Stimulated activated CD4-positive, alpha-beta T cell treated with anti-CD3 and anti-CD28 coated beads, Interleukin-12 subunit alpha, Interleukin-12 subunit beta, amount 100 ng/mL, for 4 hours (primary cell): ENCODE measurements around the gene MTCH1.
"Not testable (repeated sequence)": the region's sequence is repeated elsewhere in the genome, so short reads cannot be mapped to it uniquely, and the experiment has no call there.

Experiments used
- DNase-seq: peaks from one replicate; pipeline ENCODE4 v3.0.0-alpha.2; 2020

Gene MTCH1

DNA sequence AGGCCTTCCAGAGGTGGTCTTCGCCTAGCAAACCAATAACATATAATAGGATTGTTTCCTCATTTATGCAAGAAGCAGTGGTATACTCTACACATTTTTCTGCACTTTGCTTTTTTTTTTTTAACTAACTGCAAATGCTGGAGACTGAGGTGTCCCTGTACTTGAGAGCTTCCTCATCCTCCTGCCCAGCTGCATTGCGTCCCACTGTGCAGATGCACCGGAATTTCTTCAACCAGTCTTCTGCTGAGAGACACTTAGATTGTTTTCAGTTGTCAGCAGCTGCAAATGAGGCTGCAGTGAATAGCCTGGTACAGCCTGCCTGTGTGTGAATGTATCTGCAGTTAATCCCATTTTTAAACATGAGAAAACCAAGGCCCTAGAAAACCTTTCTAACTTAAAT is 31.0 kb upstream of the MTCH1 start:
- DNase-seq = no peak

- DNase-seq = no peak
Measured at GRCh38 chr6:37015532-37015931, 29.5 kb upstream of the MTCH1 start.

- DNase-seq = no peak
Measured at GRCh38 chr6:37014667-37015066, 28.7 kb upstream of the MTCH1 start.

GRCh38 chr6:37013516-37014491 is 27.8 kb upstream of the MTCH1 start:
- no peak for DNase-seq

- DNase-seq = no peak
Measured at GRCh38 chr6:37011656-37012378, 25.8 kb upstream of the MTCH1 start.

GRCh38 chr6:37010402-37010892 is 24.5 kb upstream of the MTCH1 start:
- no peak for DNase-seq

- no peak for DNase-seq
Measured at GRCh38 chr6:37008484-37009465, 22.8 kb upstream of the MTCH1 start.

GRCh38 chr6:37007340-37008043 is 21.5 kb upstream of the MTCH1 start:
- DNase-seq = no peak

DNA sequence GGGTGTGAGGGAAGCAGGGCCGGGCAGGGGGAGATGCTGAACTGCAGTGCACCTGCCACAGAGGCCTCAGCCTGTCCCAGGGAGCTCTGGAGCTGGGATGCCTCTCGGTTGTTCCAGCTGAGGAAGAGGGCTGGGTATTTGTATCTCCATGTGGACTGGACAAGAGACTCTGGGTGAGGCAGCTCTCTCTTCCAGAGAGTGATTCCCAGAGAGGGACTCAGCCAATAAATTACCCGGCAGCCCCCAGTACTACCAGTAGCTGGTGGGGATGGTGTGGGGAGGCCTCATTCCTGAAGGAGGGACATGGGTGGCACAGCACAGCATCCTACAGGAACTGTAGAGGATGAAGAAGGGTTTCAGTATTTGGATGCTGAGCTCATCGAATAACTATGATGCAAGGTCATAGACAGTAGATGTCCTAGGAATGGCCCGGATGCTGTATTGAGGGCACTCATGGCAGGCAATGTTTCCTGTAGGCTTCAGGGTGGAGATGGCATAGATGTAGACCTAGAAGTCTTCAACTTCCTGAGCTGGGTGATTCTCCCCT is 20.9 kb upstream of the MTCH1 start:
- DNase-seq = no peak

DNA sequence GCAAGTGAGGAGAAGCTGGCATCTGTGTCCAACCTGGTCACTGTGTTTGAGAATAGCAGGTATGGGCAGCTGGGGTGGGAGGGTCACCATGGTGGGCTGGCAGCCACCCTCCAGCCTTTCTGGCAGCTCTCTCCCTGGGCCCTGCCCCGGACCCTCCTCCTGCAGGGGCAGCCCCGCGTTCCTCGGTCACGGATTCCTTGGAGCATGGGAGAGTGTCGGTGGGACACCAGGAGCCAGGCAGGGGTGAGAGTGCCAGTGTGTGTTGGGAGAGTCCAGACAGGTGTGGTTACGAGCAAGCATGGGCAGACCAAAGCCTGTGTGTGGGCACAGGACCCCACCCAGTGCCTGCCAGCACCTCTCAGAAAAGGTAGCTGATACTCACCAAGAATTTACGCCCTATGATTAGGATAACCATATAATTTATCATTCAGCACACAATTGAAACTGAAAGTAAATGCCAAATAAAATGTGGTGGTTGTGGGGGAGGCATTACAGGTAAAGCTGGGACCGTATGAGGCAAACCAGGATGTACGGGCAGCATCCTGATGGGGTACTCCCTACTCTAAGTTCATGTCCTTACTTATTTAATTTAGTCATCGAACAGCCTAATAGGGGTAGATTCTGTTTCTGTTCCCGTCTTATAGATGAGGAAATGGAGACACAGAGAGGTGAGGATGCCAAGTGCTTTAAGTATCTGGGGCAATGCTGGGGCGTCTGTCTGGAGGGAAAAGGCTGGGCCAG is 20.0 kb upstream of the MTCH1 start:
- DNase-seq = no peak

GRCh38 chr6:37005061-37005810 is 19.2 kb upstream of the MTCH1 start, which contains the start of gene FGD2:
Gene FGD2 (plus strand): TSS chr6:37005655. CDS start chr6:37005818, 163 bp downstream.
- no peak for DNase-seq

DNA sequence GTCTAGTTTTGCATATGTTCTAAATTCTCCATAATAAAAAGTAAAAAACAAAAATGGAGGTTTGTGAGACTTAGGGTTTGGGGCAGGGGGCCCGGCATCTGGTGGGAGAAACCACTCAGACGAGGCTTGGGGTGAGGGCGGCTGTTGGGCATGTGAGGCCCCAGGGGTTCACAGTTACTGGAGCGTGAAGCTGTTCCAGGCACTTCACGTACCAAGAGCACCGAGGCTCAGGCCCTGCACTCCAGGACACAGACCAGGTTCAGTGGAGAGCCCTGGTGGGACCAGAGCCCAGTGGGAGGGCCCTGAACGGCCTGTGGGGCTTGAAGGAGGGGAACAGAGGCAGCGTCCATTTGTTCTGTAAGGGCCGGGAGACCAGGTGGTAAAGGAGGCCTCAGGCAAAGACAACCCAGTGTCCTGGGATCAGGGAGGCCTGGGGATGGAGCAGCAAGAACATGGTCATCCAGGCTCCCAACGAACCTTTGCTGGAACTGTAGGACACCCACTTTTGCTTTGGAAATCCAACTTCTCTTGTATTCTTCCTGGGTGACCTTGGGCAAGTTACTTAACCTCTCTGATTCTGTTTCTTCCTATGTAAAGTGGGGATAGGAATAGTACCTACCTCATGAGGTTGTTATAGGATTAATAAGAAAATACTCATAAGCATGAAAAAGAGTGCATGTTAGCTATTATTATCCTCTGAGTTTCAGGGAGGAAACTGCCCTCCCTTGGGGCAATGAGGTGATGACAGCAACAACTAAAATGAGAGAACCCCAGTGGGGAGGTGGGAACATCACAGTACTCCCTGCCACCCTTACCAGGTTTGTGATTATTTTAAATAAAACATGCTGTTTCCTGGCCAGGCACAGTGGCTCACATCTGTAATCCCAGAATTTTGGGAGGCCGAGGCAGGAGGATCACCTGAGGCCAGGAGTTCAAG is 18.3 kb upstream of the MTCH1 start:
- DNase-seq = no peak

DNA sequence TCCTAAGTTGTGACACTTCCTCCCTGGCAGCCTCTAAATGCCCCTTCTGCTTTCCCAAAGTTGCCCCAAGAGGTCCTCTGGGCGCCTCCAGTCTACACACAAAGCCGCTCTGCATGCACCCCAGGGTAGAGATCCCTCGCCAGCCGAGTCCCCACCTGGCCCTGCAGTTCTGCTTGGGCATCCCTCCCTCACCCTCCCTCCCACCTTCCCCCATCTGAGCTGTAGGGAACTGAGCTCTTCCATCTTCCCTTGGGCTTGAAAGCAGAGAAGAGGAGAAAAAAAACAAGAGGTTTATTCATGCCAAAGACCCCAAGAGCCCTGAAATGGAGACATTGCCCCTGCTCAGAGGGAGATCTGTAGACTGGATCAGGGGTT is 13.7 kb upstream of the MTCH1 start:
- no peak for DNase-seq

DNA sequence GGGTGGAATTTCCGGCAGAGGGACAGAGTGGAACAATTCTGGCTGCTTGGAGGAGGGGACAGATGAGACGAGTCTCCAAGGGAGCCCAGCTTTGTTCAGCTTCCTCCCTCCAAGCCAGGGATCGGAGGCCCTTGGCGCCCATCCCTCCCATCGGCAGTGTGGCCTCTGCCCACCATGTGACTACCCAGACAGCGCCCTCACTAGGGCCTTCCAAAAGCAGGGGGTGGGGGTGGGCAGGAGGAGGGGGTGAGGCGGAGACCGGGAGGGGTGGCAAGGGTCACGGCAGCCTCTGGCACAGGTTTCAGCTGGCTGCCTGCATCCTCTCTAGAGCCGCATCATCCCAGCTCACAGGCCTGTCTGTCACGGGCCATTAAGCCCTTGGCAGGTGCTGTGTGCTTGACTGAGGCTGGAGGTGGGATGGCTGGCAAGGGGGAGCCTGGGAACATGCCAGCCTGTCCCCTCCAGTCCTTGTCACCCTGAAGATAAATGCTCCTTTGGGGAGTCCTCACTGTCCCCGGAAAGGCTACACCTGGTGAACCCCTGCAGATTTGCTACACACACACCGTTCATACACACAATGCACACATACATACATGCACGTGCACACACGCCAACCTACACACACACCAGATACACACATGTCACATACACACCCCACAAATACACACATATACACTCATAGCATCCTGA is 13.2 kb upstream of the MTCH1 start:
- DNase-seq = no peak

GRCh38 chr6:36998723-36999038 is 12.7 kb upstream of the MTCH1 start:
- DNase-seq = no peak

DNA sequence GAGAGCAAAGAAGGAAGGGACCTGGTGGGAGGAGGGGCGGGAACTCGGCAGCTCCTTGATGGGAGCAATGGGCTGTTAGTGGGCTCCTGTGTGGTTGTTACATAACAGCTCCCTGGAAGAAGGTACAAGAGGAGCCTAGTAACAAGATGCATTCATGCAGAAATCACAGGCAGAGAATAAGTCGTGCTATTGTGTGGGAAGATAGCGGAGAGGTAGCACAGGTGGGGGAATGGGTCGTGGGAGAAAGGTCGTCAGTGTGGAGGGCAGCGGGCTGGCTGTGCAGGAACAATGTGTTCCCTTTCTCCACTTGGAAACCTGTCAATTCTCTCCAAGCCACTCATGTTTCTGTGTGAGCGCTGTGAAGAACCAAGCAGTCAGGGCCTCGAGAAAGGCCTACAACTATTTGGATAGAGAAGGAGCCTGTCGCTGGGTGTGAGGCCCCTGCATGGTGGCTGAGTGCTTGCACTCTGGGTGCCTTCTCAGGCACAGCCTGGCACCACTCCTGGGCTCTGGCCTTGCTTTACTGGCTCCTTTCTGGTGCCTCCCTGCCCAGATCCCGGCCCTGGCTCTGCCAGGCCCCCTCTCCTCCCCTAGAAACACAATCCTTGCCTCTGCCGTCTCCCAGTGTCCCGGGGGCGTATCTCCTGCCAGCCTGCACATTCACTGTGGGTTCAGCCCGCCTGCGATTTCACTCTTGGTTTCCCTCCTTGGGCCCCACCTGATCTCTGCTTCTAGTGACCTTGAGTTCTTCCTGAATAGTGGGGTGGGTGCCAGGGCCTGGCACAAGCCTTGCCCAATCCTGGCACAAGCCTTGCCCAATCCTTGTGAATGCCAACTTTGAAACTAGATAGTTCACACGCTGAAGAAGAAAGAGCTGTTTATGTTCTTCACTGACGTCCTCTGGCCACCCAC is 12.1 kb upstream of the MTCH1 start:
- no peak for DNase-seq

GRCh38 chr6:36990401-36990800 is 4.4 kb upstream of the MTCH1 start:
- not testable (repeated sequence) for DNase-seq
